GM19043 (cell line): Measurements from ENCODE around the gene SNX21.
A peak's percentile ranks its signal among the peaks of the same experiment; 100 is the strongest.
"Not testable (repeated sequence)": the region's sequence is repeated elsewhere in the genome, so short reads cannot be mapped to it uniquely, and the experiment has no call there.

Experiments
- ATAC-seq: cut with Tn5 transposase; IDR thresholded peaks from one replicate; pipeline ENCODE4 v1.9.1; 2021; ENCODE audit warnings: low read depth; ENCODE audit not compliant: unreplicated experiment

The SNX21 gene

GRCh38 chr20:45848421-45848820 is 14.8 kb downstream of the SNX21 start:
- no peak for ATAC-seq

- ATAC-seq, result no peak
Observed at GRCh38 chr20:45848969-45849582, 15.5 kb downstream of the SNX21 start.

GRCh38 chr20:45850238-45850637 is 16.6 kb downstream of the SNX21 start:
- no peak for ATAC-seq

- no peak for ATAC-seq
Observed at GRCh38 chr20:45850926-45851325, 17.3 kb downstream of the SNX21 start.

- ATAC-seq, result no peak
Observed at GRCh38 chr20:45851501-45851900, 17.9 kb downstream of the SNX21 start.

GRCh38 chr20:45852326-45852725 is 18.7 kb downstream of the SNX21 start:
- ATAC-seq, result no peak

- ATAC-seq, result no peak
Observed at GRCh38 chr20:45853484-45853883, 19.9 kb downstream of the SNX21 start.

GRCh38 chr20:45857114-45857881 is 23.7 kb downstream of the SNX21 start, which contains the start of the genes ACOT8 and ZSWIM3:
ACOT8 (minus strand) TSS chr20:45857392; CDS start chr20:45857315, 77 bp downstream.
ZSWIM3 (plus strand) TSS chr20:45857614; CDS start chr20:45857826, 212 bp downstream.
- ATAC-seq, result peak; percentile 96

- ATAC-seq, result no peak
Observed at GRCh38 chr20:45857882-45858216, 24.2 kb downstream of the SNX21 start.

- ATAC-seq, result no peak
Observed at GRCh38 chr20:45859916-45860315, 26.3 kb downstream of the SNX21 start.

GRCh38 chr20:45860560-45861220 is 27.1 kb downstream of the SNX21 start:
- ATAC-seq, result no peak

- no peak for ATAC-seq
Observed at GRCh38 chr20:45861221-45862075, 27.8 kb downstream of the SNX21 start.

- ATAC-seq, result no peak
Observed at GRCh38 chr20:45863543-45864470, 30.2 kb downstream of the SNX21 start.

GRCh38 chr20:45866454-45866853 is 32.9 kb downstream of the SNX21 start:
- ATAC-seq, result no peak

- no peak for ATAC-seq
Observed at GRCh38 chr20:45867136-45867818, 33.7 kb downstream of the SNX21 start.

GRCh38 chr20:45867819-45868176 is 34.2 kb downstream of the SNX21 start:
- ATAC-seq, result no peak

GRCh38 chr20:45872626-45873025 is 39.0 kb downstream of the SNX21 start:
- no peak for ATAC-seq

GRCh38 chr20:45873409-45874103 is 40.0 kb downstream of the SNX21 start:
- no peak for ATAC-seq

- ATAC-seq, result not testable (repeated sequence)
Observed at GRCh38 chr20:45874104-45874481, 40.5 kb downstream of the SNX21 start.
